Type B pancreatic cell (in vitro differentiated cells): ENCODE data around the gene RARRES1. TPM values are rescaled to one million over a fixed set of nuclear protein-coding genes. Genes with fewer than 3 reads are reported as not detected.

ENCODE experiments used
- DNase-seq: peaks from one replicate; pipeline ENCODE4 v3.0.0; 2021; ENCODE audit warnings: mixed read lengths; ENCODE audit not compliant: unreplicated experiment; ENCODE audit errors: extremely low spot score
- H3K27ac Mint-ChIP-seq: 2 replicates; pipeline ENCODE4 v1.8.0; 2021; ENCODE audit warnings: mild to moderate bottlenecking, mixed read lengths
- H3K27me3 Mint-ChIP-seq: 2 replicates; pipeline ENCODE4 v1.8.0; 2021; ENCODE audit warnings: mixed read lengths
- H3K36me3 Mint-ChIP-seq: 2 replicates; pipeline ENCODE4 v1.8.0; 2021; ENCODE audit warnings: mixed read lengths
- H3K4me1 Mint-ChIP-seq: one replicate; pipeline ENCODE4 v1.8.0; 2021; ENCODE audit warnings: mixed read lengths; ENCODE audit not compliant: unreplicated experiment
- H3K4me3 Mint-ChIP-seq: 2 replicates; pipeline ENCODE4 v1.8.0; 2021; ENCODE audit warnings: mild to moderate bottlenecking, mixed read lengths
- H3K9me3 Mint-ChIP-seq: 2 replicates; pipeline ENCODE4 v1.8.0; 2021; ENCODE audit warnings: mixed read lengths
- total RNA-seq: library from RNA; stranded (reverse); gene quantifications from 2 replicates; pipeline ENCODE4 v1.2.1, GENCODE V29; 2021; ENCODE audit warnings: low replicate concordance
- TF ChIP-seq, protein P1 (sequence below): fragments of 200-600 bp; sonication (generic); conservative IDR thresholded peaks from 2 replicates; pipeline ENCODE4 v1.5.0; 2021; ENCODE audit warnings: antibody characterized with exemption, mild to moderate bottlenecking

The RARRES1 gene
- total RNA-seq, 1 donor from 2014 or later: 15.9 TPM

DNA sequence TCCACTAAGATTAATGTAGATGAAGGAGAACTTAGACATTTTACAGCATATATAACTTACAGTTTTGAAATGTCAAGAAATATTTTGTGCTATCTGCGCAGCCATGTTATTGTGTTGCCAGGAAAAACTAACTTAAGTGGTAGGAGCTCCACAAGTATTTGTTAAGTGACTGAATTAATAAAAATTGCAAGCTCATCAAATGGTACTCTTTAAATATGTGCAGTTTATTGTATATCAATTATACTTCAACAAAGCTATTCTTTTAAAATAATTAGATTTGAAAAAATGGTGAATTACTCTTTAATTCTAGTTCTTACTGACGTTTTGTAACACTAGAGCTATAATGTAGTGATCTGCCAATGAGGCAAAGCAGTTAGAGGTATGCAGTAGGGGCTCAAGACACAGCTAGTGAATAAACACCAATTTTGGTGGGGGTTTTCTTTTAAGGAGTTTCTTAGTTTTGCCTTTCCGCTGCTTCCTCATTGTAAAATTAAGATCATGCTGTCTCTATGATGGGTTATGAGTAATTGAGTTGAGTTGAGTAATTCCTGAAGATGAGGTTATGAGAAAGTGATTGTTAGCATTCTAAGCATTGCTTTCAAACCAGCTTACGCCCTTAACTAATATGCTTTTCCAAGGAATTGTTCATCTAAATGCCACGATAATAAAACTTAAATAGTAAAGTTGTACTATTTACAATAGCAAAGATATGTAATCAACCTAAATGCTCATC lies 48.9 kb downstream of the RARRES1 start:
- no peaks in the 10 kb centered on the region for H3K36me3 Mint-ChIP-seq
- no peak overlapping the region for H3K27ac Mint-ChIP-seq

GRCh38 chr3:158680861-158681260 lies 51.4 kb downstream of the RARRES1 start:
- H3K36me3 Mint-ChIP-seq: no peaks in the 10 kb centered on the region
- no peak overlapping the region for H3K4me3 Mint-ChIP-seq
- no peak for DNase-seq
- H3K27me3 Mint-ChIP-seq: no peaks in the 10 kb centered on the region
- TF ChIP-seq, protein P1, sequence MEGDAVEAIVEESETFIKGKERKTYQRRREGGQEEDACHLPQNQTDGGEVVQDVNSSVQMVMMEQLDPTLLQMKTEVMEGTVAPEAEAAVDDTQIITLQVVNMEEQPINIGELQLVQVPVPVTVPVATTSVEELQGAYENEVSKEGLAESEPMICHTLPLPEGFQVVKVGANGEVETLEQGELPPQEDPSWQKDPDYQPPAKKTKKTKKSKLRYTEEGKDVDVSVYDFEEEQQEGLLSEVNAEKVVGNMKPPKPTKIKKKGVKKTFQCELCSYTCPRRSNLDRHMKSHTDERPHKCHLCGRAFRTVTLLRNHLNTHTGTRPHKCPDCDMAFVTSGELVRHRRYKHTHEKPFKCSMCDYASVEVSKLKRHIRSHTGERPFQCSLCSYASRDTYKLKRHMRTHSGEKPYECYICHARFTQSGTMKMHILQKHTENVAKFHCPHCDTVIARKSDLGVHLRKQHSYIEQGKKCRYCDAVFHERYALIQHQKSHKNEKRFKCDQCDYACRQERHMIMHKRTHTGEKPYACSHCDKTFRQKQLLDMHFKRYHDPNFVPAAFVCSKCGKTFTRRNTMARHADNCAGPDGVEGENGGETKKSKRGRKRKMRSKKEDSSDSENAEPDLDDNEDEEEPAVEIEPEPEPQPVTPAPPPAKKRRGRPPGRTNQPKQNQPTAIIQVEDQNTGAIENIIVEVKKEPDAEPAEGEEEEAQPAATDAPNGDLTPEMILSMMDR: no peak
- no peaks in the 10 kb centered on the region for H3K9me3 Mint-ChIP-seq
- no peaks in the 10 kb centered on the region for H3K4me1 Mint-ChIP-seq
- H3K27ac Mint-ChIP-seq: no peak overlapping the region

More for the DNA sequence above, 48.9 kb downstream of the RARRES1 start:
- Mint-ChIP-seq H3K27me3 (no peaks in the 10 kb centered on the region), H3K4me1 (no peaks in the 10 kb centered on the region), H3K4me3 (no peak overlapping the region), H3K9me3 (no peaks in the 10 kb centered on the region)
- DNase-seq: no peak
- TF ChIP-seq, protein P1: no peak

GRCh38 chr3:158679547-158680000 lies 52.7 kb downstream of the RARRES1 start:
- Mint-ChIP-seq H3K4me1 (no peaks in the 10 kb centered on the region), H3K27ac (no peak overlapping the region), H3K9me3 (no peaks in the 10 kb centered on the region), H3K36me3 (no peaks in the 10 kb centered on the region), H3K27me3 (no peaks in the 10 kb centered on the region), H3K4me3 (no peak overlapping the region)
- TF ChIP-seq, protein P1: no peak
- DNase-seq: no peak

GRCh38 chr3:158678687-158679086 lies 53.6 kb downstream of the RARRES1 start:
- no peaks in the 10 kb centered on the region for H3K9me3 Mint-ChIP-seq
- H3K27ac Mint-ChIP-seq: no peak overlapping the region
- DNase-seq: no peak
- H3K27me3 Mint-ChIP-seq: no peaks in the 10 kb centered on the region
- no peaks in the 10 kb centered on the region for H3K36me3 Mint-ChIP-seq
- TF ChIP-seq, protein P1: no peak
- no peaks in the 10 kb centered on the region for H3K4me1 Mint-ChIP-seq
- no peak overlapping the region for H3K4me3 Mint-ChIP-seq

DNA sequence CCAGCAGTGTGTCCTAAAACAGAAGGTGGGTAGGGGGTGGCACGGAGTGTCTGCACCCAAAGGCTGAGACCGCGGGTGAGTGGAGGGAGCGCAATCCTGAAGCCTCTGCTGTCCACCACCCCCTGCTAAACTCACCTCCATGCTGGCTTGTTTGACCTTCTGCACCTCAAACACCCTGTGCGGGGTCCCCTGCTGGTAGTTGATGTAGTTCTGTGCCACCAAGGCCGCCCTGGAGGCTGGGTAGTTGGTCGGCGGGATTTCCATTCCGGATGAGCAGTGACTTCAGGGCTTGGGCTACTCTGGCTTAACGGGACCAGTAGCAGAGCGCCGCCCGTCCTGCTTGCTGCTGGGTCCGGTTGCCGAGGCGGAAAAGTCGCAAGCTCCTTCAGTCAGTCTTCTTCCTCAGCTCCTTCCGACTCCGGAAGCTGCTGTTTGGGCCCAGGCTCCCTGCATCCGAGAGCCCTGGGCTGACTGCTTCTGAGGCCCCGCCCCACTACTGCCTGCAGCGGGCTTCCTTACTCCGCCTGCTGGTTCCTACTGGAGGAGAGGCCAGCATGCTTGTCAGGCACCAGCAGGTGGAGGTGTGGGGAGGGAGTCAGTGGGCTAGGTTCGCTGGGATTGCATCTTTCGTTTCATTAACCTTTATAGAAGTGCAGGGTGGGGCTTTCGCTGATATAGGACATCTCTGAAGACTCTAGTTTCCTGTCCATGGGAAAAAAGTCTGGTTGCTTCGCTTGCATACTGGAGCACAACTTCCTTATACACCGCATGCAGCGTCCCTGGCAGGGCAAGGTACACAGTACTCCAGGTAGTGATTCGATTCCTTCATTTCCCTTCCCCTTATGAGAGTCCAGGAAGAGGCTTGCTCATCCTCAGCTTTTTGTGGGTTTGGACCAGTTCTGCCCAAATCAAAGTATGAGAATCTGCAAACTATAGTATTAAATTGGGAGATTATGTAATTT lies 59.8 kb downstream of the RARRES1 start, which contains the start of gene LXN:
Gene LXN, minus strand, starts transcription at position 434 of the 962 bp plus-strand sequence. Its CDS starts 170 bp downstream, at position 264.
- DNase-seq: peak; percentile 84
- Mint-ChIP-seq H3K27me3 (no peaks in the 10 kb centered on the region), H3K36me3 (peaks cover 12% of the 10 kb centered on the region), H3K4me1 (peaks cover 19% of the 10 kb centered on the region), H3K9me3 (no peaks in the 10 kb centered on the region), H3K4me3 (peak within 1 kb of the TSS; percentile 97), H3K27ac (peak within 1 kb of the TSS; percentile 93)
- TF ChIP-seq, protein P1: peak; percentile 72
